Right atrium auricular region (tissue), 2 donors: ENCODE results near the gene TBX15. TPM values are rescaled to one million over a fixed set of nuclear protein-coding genes. Genes with fewer than 3 reads are reported as not detected.

Source experiments
- DNase-seq: peaks from one replicate; pipeline ENCODE4 v3.0.0-alpha.2; 2019; ENCODE audit warnings: low spot score
- H3K27ac ChIP-seq, 2 donors: fragments of 200-600 bp; sonication (generic); 1 replicate in 1 of 2; 2 replicates in 1 of 2; pipeline ENCODE4 v1.5.1; 2016 to 2019
- H3K27me3 ChIP-seq, 2 donors: fragments of 200-600 bp; sonication (generic); one replicate each; pipeline versions ENCODE4 v1.5.1 to v1.6.0; 2017 to 2019
- H3K36me3 ChIP-seq: fragments of 200-600 bp; sonication (generic); one replicate; pipeline ENCODE4 v1.5.1; 2016
- H3K4me1 ChIP-seq, 2 donors: fragments of 200-600 bp; sonication (generic); one replicate each; pipeline versions ENCODE4 v1.5.1 to v1.6.0; 2017 to 2019
- H3K4me3 ChIP-seq, 2 donors: fragments of 200-600 bp; sonication (generic); 1 replicate in 1 of 2; 2 replicates in 1 of 2; pipeline ENCODE4 v1.5.1; 2017 to 2019; ENCODE audit warnings: mild to moderate bottlenecking in 1 of 2, moderate library complexity in 1 of 2
- H3K9me3 ChIP-seq, 2 donors: fragments of 200-600 bp; sonication (generic); one replicate each; pipeline ENCODE4 v1.5.1; 2019
- total RNA-seq, 2 donors: library from RNA; depleted of rRNA; stranded (reverse); fragments of >200 nt; gene quantifications; one replicate each; pipeline ENCODE4 v1.1.0, GENCODE V29; 2016
- TF ChIP-seq, protein P1 (sequence below), 2 donors: fragments of 200-600 bp; sonication (generic); IDR thresholded peaks; one replicate each; pipeline ENCODE4 v1.5.1; 2019; ENCODE audit warnings: antibody characterized with exemption in 2 of 2

The TBX15 gene
- total RNA-seq, 2 donors from 2014 or later: 2.1 to 3.6 TPM

GRCh38 chr1:119000371-119001180 is 12.4 kb upstream of the TBX15 start:
- Histone ChIP-seq H3K9me3 (no peaks in the 10 kb centered on the region), H3K27me3 (peaks cover 31 to 56% of the 10 kb centered on the region in 2 donors), H3K4me3 (peak overlapping the region in 1 of 2 donors; percentile 42), H3K4me1 (peaks cover 0 to 36% of the 10 kb centered on the region in 2 donors), H3K36me3 (no peaks in the 10 kb centered on the region), H3K27ac (peak overlapping the region; percentile 30 to 43)
- no peak for DNase-seq
- TF ChIP-seq, protein P1, sequence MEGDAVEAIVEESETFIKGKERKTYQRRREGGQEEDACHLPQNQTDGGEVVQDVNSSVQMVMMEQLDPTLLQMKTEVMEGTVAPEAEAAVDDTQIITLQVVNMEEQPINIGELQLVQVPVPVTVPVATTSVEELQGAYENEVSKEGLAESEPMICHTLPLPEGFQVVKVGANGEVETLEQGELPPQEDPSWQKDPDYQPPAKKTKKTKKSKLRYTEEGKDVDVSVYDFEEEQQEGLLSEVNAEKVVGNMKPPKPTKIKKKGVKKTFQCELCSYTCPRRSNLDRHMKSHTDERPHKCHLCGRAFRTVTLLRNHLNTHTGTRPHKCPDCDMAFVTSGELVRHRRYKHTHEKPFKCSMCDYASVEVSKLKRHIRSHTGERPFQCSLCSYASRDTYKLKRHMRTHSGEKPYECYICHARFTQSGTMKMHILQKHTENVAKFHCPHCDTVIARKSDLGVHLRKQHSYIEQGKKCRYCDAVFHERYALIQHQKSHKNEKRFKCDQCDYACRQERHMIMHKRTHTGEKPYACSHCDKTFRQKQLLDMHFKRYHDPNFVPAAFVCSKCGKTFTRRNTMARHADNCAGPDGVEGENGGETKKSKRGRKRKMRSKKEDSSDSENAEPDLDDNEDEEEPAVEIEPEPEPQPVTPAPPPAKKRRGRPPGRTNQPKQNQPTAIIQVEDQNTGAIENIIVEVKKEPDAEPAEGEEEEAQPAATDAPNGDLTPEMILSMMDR (IDR thresholded peaks at IDR 0.05): no peak

DNA sequence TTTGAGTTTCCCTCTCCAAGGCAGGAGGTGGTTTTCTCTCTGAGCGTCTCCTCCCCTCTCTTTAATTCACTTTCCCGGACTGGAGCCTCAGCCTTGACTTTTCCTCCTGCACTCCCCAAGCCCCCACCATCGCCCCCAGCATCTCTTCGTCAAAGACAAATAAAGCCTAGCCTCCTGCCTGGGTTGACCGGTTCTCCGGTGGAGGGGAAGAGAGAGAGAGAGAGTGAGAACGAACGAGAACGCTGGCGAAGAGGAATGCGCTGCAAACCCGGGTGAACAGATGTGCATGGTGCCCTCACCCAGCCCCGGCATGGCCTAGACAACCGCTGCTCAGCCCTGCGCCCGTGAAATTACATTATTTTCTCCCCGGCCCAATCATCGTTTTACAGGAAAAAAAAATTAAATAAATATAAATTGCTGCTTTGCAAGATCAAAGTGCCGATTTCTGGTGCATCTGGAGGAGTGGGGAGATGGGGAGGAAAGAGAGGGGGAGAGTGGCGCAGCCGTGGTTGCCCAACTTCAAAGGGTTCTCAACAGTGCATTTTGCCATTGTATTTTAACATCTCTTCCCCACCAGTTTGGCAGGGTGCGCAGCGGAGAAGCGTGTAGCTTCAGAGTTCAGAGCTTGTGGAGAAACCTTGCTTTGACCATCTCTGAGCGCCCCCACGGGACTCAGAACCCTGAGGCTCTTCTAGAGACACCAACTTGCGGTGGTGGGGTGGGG is 11.4 kb upstream of the TBX15 start:
- Histone ChIP-seq H3K27me3 (peaks cover 26 to 54% of the 10 kb centered on the region in 2 donors), H3K4me3 (no peak overlapping the region), H3K36me3 (no peaks in the 10 kb centered on the region), H3K9me3 (no peaks in the 10 kb centered on the region), H3K27ac (no peak overlapping the region), H3K4me1 (peaks cover 0 to 36% of the 10 kb centered on the region in 2 donors)
- TF ChIP-seq, protein P1 (IDR thresholded peaks at IDR 0.05): no peak
- no peak for DNase-seq

DNA sequence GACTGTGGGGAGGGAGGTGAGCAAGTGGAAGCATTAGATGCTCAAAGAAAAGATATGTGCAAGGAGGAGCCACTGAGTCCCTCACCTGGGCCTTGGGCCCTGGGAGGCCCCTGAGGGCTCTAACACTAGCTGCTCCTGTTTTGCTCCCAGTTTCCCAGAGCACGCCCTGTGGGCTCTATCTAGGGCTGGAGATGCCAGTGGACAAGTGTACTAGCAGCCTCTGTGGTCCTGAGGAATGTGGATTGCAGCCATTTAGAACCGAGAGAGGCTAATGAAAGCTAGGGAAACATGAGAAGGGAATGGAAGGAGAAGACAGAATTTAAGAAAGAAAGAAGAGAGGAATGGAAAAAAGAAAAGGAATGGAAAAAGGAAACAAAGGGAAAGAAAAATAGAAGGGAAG is 10.0 kb upstream of the TBX15 start:
- DNase-seq: no peak
- Histone ChIP-seq H3K36me3 (no peaks in the 10 kb centered on the region), H3K27ac (no peak overlapping the region), H3K4me1 (peaks cover 0 to 36% of the 10 kb centered on the region in 2 donors), H3K9me3 (no peaks in the 10 kb centered on the region), H3K27me3 (peaks cover 31 to 57% of the 10 kb centered on the region in 2 donors), H3K4me3 (no peak overlapping the region)
- TF ChIP-seq, protein P1 (IDR thresholded peaks at IDR 0.05): no peak

GRCh38 chr1:118997225-118997624 is 9.1 kb upstream of the TBX15 start:
- DNase-seq: no peak
- TF ChIP-seq, protein P1 (IDR thresholded peaks at IDR 0.05): no peak
- no peak overlapping the region for H3K4me3 ChIP-seq
- H3K27me3 ChIP-seq: peaks cover 36 to 65% of the 10 kb centered on the region in 2 donors
- H3K36me3 ChIP-seq: no peaks in the 10 kb centered on the region
- H3K9me3 ChIP-seq: no peaks in the 10 kb centered on the region
- H3K27ac ChIP-seq: no peak overlapping the region
- peaks cover 0 to 32% of the 10 kb centered on the region in 2 donors for H3K4me1 ChIP-seq

GRCh38 chr1:118995312-118996016 is 7.3 kb upstream of the TBX15 start:
- no peak for DNase-seq
- Histone ChIP-seq H3K27me3 (peaks cover 39 to 76% of the 10 kb centered on the region in 2 donors), H3K9me3 (no peaks in the 10 kb centered on the region), H3K4me1 (peaks cover 0 to 15% of the 10 kb centered on the region in 2 donors), H3K27ac (no peak overlapping the region), H3K4me3 (no peak overlapping the region), H3K36me3 (no peaks in the 10 kb centered on the region)
- TF ChIP-seq, protein P1 (IDR thresholded peaks at IDR 0.05): no peak
